HG03108 (cell line): ENCODE data around the gene CABYR.
A peak's percentile ranks its signal among the peaks of the same experiment; 100 is the strongest.

ENCODE experiments used
- ATAC-seq: cut with Tn5 transposase; IDR thresholded peaks from one replicate; pipeline ENCODE4 v1.9.1; 2021; ENCODE audit warnings: moderate library complexity; ENCODE audit not compliant: unreplicated experiment

The CABYR gene

GRCh38 chr18:24189007-24189528, 50.2 kb downstream of the CABYR start:
- ATAC-seq: peak; percentile 74

DNA sequence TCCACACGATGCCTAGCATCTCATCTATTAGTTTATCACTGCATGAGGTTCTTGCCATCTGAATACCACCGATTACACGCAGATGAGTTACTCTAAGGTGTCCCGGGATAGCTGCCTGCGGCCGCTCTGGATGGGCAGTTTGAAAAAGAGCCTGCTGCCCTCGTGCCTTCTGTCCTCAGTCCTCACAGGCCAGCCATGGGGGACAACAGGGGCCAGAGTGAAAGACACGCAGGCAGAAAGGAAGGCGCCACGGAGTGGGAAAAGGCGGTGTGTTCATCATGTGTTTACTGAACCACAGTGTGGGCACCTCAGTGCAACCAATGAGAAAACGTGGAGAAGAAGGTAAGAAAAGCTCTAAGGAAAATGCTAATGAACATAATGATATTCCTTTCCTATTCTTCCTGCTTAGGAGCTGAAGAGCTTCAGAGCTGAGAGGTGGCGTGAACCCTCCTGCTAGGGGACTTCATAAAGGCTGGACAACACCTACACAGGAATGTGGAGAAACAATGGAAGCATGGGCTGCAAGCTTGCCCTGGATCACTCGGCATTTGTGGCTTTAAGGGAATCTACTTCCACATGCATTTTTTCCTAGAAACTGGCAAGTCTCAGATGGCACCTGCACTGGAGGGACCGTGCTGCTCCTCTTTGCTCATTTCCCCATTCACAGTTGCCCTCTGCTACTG, 50.9 kb downstream of the CABYR start:
- no peak for ATAC-seq

DNA sequence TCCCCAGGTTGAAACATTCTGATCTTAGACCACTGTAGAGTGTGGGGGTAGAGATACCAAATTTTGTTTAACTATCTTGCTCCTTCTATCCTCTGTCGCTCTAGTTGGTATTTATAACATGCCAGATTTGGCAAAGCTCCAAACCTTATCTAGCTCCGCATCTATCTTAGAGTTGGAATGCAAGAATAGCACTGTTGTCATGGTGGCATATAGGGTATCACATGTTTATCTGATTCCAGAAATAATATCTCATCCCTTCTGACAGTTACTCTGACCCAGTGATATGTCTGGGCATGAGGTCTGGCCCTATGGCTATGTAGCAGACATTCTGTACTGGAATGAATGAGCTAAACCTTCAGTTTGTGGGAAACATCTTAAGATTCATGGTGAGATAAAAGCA, 51.7 kb downstream of the CABYR start:
- ATAC-seq: no peak

DNA sequence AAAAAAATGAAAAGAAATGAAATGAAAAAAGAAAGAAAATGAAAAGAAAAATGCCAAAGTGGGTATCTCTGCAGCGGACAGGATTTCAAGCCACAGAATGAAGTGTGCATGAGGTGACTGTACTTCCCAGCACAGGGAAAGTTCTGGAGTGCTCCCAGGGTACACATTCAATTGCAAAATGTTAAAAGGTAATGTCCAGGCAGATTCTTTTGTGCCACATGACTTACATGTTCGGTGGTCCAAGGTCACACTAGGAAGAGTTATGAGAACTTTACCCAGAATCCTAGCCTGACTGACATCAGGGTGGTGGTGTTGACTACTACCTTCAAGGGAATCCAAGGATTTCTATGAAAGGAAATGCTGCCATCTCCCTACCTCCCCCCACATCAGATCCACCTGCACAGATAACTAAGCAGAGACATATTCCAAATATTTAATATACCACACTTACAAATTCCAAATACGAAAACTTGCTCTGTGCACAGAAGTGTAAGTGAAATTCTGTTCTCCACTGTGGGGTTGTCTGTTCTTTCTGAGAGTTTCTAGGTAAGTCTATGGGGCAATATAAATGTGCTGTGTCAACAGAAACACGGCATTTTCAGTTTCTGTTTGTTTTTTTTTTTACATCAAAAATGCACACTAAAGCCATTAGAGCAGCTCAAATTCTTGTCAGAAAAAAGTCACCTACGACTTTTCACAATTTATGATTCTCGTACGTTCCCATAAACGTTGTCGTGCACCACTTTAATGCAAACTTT, 56.6 kb downstream of the CABYR start:
- no peak for ATAC-seq

DNA sequence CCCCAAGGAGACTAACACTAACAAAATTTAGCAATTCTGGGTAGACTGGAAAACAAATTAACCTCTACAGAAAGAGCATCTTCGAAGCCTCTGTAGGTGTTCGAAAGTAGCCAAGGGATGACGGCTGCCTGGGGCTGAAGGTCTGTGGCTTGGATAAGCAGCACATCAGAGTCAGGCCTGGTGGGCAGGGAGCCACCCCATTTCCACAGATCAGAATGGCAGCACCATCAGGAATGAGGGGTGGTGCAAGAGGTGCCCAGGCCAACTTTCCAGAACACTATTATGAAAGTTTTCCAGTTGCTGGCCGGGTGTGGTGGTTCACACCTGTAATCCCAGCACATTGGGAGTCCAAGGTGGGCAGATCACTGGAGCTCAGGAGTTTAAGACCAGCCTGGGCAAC, 57.9 kb downstream of the CABYR start:
- ATAC-seq: no peak

GRCh38 chr18:24197412-24197811, 58.5 kb downstream of the CABYR start:
- ATAC-seq: no peak

DNA sequence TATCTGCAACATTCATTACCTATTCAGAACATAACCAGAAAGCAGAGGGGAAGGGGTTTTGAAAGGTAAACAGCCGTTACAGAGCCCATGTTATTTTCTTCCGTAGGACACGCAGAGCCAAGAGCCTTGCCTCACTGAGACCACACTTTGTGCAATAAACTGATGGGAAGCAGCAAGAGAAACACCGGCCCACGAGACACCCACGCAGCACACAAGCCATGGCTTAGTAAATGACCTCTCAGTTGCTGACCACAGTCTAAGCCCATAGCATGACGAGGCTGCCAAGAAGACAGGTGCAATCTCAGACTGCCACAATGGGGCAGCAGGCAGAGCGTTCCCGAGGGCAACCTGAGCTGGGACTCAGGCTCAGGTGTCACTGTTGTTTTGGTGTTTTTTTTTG, 59.6 kb downstream of the CABYR start:
- no peak for ATAC-seq

DNA sequence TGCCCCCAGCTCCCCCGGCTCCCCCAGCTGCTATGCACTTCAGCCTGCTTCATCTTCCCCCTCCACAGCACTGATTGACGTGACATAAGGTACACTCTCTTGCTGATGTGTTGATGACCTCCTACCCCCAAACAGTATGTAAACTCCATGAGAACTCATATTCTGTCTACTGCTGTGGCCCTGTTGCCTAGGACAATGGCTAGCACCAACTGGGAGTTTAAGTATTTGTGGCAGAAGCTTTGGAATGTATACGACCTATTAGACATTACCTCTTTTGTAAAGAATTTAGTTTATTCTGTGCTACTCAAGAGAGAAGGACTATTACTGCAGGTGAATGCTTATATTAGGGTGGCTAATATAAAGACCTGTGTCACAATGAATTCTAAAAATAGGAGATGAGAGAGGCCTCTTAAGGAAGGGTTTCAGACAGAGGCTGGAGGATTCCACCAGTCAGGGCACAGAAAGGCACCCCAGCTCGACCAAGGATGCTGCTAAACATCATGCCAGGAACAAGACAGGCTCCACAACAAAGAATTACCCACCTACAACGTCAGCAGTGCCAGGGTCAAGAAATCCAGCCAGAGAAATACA, 60.6 kb downstream of the CABYR start:
- no peak for ATAC-seq

DNA sequence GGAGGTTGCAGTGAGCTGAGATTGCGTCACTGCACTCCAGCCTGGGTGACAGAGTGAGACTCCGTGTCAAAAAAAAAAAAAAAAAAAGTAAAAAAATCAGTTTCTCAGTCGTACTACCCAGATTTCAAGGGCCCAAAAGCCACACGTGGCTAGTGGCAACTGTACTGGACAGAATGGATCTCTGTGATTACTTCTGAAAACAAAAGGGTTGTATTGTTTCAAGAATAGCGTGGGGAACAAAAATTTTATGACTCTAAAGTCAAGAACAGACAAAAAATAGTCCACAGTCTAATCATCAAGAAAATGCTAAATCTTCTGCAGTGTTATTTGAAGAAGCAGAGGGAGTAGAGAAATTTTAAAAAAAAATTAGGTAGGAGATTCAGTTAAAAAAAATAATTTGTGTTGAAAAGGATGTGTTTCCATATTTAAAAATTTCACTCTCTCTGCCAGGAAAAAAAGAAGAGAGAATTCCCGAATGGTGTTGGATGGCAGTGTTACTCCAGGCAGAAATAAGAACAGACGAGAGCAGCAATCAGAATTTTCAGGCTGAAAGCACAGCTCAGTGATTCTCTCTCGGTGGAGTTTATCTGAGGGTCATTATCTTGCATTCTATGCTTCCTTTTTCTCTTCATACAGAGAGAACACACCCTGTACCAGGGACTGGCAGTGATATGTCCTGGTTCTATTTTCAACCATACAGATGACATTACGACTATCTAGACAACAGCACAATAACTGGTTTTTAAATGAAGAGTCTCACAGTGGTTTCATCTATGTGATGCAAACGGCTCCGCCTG, 61.8 kb downstream of the CABYR start:
- no peak for ATAC-seq

- no peak for ATAC-seq
These were observed 63.1 kb downstream of the CABYR start for GRCh38 chr18:24201699-24202687.

DNA sequence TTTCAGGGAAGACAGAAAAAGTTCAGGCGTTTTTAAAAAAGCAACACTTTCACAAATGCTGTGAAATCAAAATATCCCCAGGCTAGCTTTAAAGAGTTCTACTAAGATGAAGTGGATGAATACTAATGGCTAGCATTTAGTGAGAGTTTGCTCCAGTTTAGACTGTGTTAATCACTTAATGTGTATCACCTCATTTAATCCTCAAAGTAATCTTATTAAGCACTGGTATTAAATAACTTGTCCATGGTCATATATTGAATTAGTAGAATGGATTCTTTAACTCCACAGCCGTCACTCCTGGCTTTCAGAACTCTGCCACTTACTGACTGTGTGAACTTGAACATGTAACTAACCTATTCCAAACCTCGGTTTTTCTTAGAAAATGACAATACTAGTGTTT, 66.0 kb downstream of the CABYR start:
- no peak for ATAC-seq

- ATAC-seq: no peak
These were observed 69.6 kb downstream of the CABYR start for GRCh38 chr18:24208270-24209035.

- no peak for ATAC-seq
These were observed 70.7 kb downstream of the CABYR start for GRCh38 chr18:24209558-24209957.
